Measurements from ENCODE around the gene SDK2. TPM values are rescaled to one million over a fixed set of nuclear protein-coding genes. Genes with fewer than 3 reads are reported as not detected.

SDK2 gene
- total and polyA plus RNA-seq, 2 of the 4 experiments (the other 2 are of a cell fraction) = under 0.01 to 0.03 TPM

GRCh38 chr17:73452009-73452408, 192.2 kb downstream of the SDK2 start:
- in situ Hi-C loops (cut with MboI; ENCODE audit: low sequenced_read_pairs) = no loop called here
- H4K20me1 ChIP-seq (ENCODE audit: insufficient read depth, low read length) = no peaks in the 10 kb centered on the region

More at GRCh38 chr17:73452009-73452408, 192.2 kb downstream of the SDK2 start:
- 20% methylated on average over 1 of the region's 3 CpGs; no CpG with 5 or more reads in 1 of the 2 experiments for WGBS, 2 experiments (ENCODE audit: extremely low coverage in 2 of 2, insufficient read length in 1 of 2)
- intact Hi-C loops (cut with micrococcal nuclease) (no loop called here), dilution Hi-C loops (cut with HindIII; ENCODE audit: low sequenced_read_pairs, unreplicated experiment) (no loop called here)
- H2BK20ac ChIP-seq (ENCODE audit: low read depth, low read length) = no peak overlapping the region
- CTCF ChIA-PET = no interaction called here
- no peak overlapping the region for H3K23ac ChIP-seq (ENCODE audit: low read depth, low read length)
- no peak overlapping the region for H3K9ac ChIP-seq (ENCODE audit: low read depth, low read length)
- ATAC-seq (ENCODE audit: low read depth) (no peak), DNase-seq (no peak)
- H3K4me1 ChIP-seq (ENCODE audit: control insufficient read depth, insufficient read depth, low read length) = no peaks in the 10 kb centered on the region
- no peak overlapping the region for H2AFZ ChIP-seq (replicated peaks; ENCODE audit: low read length, poor library complexity)
- no peak overlapping the region for H3K14ac ChIP-seq (replicated peaks; ENCODE audit: low read depth, low read length)
- H3K9me1 ChIP-seq (ENCODE audit: insufficient read depth, low read length) = no peaks in the 10 kb centered on the region
- H2BK5ac ChIP-seq (ENCODE audit: low read depth, low read length, poor library complexity, severe bottlenecking) = no peak overlapping the region
- no peak overlapping the region for H2AK9ac ChIP-seq (replicated peaks; ENCODE audit: low read depth, low read length, poor library complexity)
- no peak overlapping the region for H3K4ac ChIP-seq (ENCODE audit: low read depth, low read length)
- H3K27me3 ChIP-seq (ENCODE audit: control insufficient read depth, insufficient read depth, low read length) = no peaks in the 10 kb centered on the region
- no peak overlapping the region for H4K91ac ChIP-seq (ENCODE audit: insufficient read depth, low read depth, low read length)
- POLR2A ChIA-PET (ENCODE audit: unreplicated experiment) = no interaction called here
- H2BK15ac ChIP-seq (ENCODE audit: low read depth, low read length) = no peak overlapping the region
- H2BK120ac ChIP-seq (ENCODE audit: low read depth, low read length) = no peak overlapping the region
- H4K5ac ChIP-seq (ENCODE audit: low read depth, low read length) = no peak overlapping the region
- no TSS peak for BruUV-seq (replicated peaks)
- no peak overlapping the region for H3K18ac ChIP-seq (ENCODE audit: low read depth, low read length)
- H3K4me2 ChIP-seq (ENCODE audit: low read depth, low read length) = no peak overlapping the region
- no peak overlapping the region for H3K27ac ChIP-seq (ENCODE audit: insufficient read depth, low read length)
- no peak overlapping the region for H2AK5ac ChIP-seq (ENCODE audit: low read depth, low read length)
- no peak overlapping the region for H3K56ac ChIP-seq (ENCODE audit: extremely low read depth, insufficient read depth, low read length)
- no peak overlapping the region for H3K4me3 ChIP-seq (ENCODE audit: insufficient read depth, low read depth, low read length)
- no peak overlapping the region for H4K8ac ChIP-seq (ENCODE audit: low read depth in 2 of 2, low read length in 2 of 2)
- H3K9me3 ChIP-seq (ENCODE audit: control insufficient read depth, insufficient read depth, low read length) = no peaks in the 10 kb centered on the region
- no peaks in the 10 kb centered on the region for H3K79me1 ChIP-seq (ENCODE audit: low read depth in 1 of 2, low read length in 2 of 2)
- H3K36me3 ChIP-seq (ENCODE audit: control insufficient read depth, insufficient read depth, low read length) = no peaks in the 10 kb centered on the region
- TF ChIP-seq POLR2A (IDR thresholded peaks at IDR 0.05; ENCODE audit: low read depth, low read length) (no peak), CTCF (conservative IDR thresholded peaks at IDR 0.05; ENCODE audit: low read depth, low read length) (no peak), RAD21 (IDR thresholded peaks at IDR 0.05; ENCODE audit: low read length) (no peak), RFX5 (IDR thresholded peaks at IDR 0.05; ENCODE audit: low read depth, low read length) (no peak), FOS (IDR thresholded peaks at IDR 0.05; ENCODE audit: low read depth, low read length) (no peak), MAFK (IDR thresholded peaks at IDR 0.05; ENCODE audit: low read depth, low read length) (no peak), CEBPB (IDR thresholded peaks at IDR 0.05; ENCODE audit: low read depth, low read length) (no peak), MAZ (IDR thresholded peaks at IDR 0.05; ENCODE audit: borderline replicate concordance, low read depth, low read length) (no peak), ELK1 (IDR thresholded peaks at IDR 0.05; ENCODE audit: borderline replicate concordance, low read depth, low read length) (no peak), BHLHE40 (IDR thresholded peaks at IDR 0.05; ENCODE audit: low read depth, low read length) (no peak), RCOR1 (IDR thresholded peaks at IDR 0.05; ENCODE audit: insufficient replicate concordance, low read length) (no peak), CHD1 (IDR thresholded peaks at IDR 0.05; ENCODE audit: low read depth, low read length) (no peak), SMC3 (IDR thresholded peaks at IDR 0.05; ENCODE audit: low read depth, low read length) (no peak), USF2 (IDR thresholded peaks at IDR 0.05; ENCODE audit: low read depth, low read length) (no peak), NFE2L2 (IDR thresholded peaks at IDR 0.05; ENCODE audit: low read depth, low read length) (no peak), MXI1 (IDR thresholded peaks at IDR 0.05; ENCODE audit: borderline replicate concordance, low read depth, low read length) (no peak)
